Occipital lobe (tissue), 2 donors: ENCODE measurements around the gene GMEB2. TPM values are rescaled to one million over a fixed set of nuclear protein-coding genes. Genes with fewer than 3 reads are reported as not detected.

Experiments
- DNase-seq: peaks from one replicate; lab custom pipeline; 2025; lab: John Stamatoyannopoulos, UW
- total RNA-seq: library from RNA; depleted of rRNA; stranded (reverse); fragments of >200 nt; gene quantifications from one replicate; pipeline ENCODE4 v1.2.3, GENCODE V29; 2014

Gene GMEB2
- total RNA-seq, 1 donor from 2014 or later: 6.9 TPM

- DNase-seq: no peak
These were observed 37.4 kb downstream of the GMEB2 start for GRCh38 chr20:63589261-63590217.

GRCh38 chr20:63588641-63589041 is 38.3 kb downstream of the GMEB2 start:
- no peak for DNase-seq

- DNase-seq: no peak
These were observed 38.9 kb downstream of the GMEB2 start for GRCh38 chr20:63587776-63588591.

GRCh38 chr20:63587256-63587655 is 39.6 kb downstream of the GMEB2 start:
- no peak for DNase-seq

- no peak for DNase-seq
These were observed 40.1 kb downstream of the GMEB2 start for GRCh38 chr20:63586797-63587196.

- no peak for DNase-seq
These were observed 41.0 kb downstream of the GMEB2 start for GRCh38 chr20:63585616-63586565.

- no peak for DNase-seq
These were observed 44.4 kb downstream of the GMEB2 start for GRCh38 chr20:63582382-63583063.

GRCh38 chr20:63580796-63581461 is 46.0 kb downstream of the GMEB2 start:
- DNase-seq: no peak

GRCh38 chr20:63579017-63579694 is 47.7 kb downstream of the GMEB2 start:
- DNase-seq: no peak

GRCh38 chr20:63578224-63579016 is 48.5 kb downstream of the GMEB2 start:
- DNase-seq: no peak

- DNase-seq: no peak
These were observed 49.5 kb downstream of the GMEB2 start for GRCh38 chr20:63577317-63577894.

GRCh38 chr20:63576311-63576710 is 50.6 kb downstream of the GMEB2 start:
- no peak for DNase-seq

GRCh38 chr20:63574829-63575743 is 51.8 kb downstream of the GMEB2 start:
- no peak for DNase-seq

GRCh38 chr20:63574156-63574828 is 52.6 kb downstream of the GMEB2 start, which contains the start of gene HELZ2:
Gene HELZ2, minus strand, starts transcription at chr20:63574239. Its CDS starts 1,854 bp downstream, at chr20:63572385.
- peak; percentile 41 for DNase-seq

GRCh38 chr20:63573647-63574131 is 53.2 kb downstream of the GMEB2 start:
- no peak for DNase-seq
